NCI-H82 treated with DMSO at 0.1 percent for 48 hours (cell line): ENCODE results near the gene MGST1.
"Not testable (repeated sequence)": the region's sequence is repeated elsewhere in the genome, so short reads cannot be mapped to it uniquely, and the experiment has no call there.

Experiments
- DNase-seq: peaks from one replicate; lab custom pipeline; 2025; ENCODE audit not compliant: unreplicated experiment; lab: John Stamatoyannopoulos, UW

MGST1 gene

DNA sequence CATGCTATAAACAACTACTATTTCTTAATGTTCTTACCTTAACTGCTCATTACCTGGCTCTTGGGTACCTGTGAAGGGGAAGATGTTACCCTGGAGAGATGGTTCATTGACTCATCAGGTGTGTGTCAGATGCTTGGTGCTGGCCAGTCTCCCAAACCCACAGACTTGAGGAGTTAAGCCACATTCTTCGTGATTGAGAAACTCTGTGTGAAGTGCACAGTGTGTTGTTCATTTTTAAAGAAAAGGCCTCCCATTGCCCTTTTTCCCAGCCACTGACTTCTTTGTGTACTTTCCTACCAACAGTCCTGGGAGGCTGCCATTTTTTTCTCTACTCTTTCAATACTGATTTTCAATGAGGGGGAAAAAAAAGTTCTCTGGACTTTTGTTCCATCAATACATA is 3.2 kb downstream of the MGST1 start:
- no peak for DNase-seq

DNA sequence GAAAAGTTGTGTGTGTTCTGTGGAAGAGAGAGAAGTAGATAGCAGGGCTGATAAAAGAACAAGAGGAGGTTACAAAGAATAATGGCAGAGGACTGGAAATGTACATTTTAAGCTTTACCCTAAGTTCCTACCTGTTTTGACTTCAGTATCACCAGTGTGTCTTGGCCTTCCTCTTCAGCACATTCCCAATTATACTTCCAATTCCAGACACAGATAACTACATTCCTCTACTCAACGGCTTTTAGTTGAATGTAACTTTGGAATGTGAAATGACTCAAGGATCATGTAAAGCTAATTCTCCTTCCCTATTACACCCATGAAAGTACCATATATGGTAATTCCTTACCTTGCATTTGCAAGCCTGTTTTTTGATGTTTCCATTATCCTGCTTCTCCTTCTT is 5.0 kb downstream of the MGST1 start:
- DNase-seq: no peak

DNA sequence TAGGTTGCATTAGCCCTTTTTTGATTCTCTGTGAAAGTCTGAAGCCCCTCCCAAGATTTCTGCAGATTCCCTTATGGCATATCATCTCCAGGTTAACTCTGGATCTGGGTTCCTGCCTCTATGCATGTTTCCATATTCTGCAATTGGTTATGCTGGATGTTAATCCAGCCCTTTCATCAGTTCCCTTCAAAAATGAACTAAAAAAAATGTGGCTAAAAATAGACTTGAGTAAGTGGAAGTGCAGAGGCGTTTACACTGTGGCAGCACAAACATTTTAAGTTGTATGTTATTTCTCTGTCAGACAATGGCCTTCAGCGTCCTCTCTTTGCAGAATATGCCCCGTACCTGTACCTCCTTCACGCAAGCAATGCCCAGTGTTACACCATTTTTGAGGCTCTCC is 11.4 kb downstream of the MGST1 start:
- no peak for DNase-seq

- DNase-seq: no peak
Observed at GRCh38 chr12:16359512-16360491, 12.4 kb downstream of the MGST1 start.

DNA sequence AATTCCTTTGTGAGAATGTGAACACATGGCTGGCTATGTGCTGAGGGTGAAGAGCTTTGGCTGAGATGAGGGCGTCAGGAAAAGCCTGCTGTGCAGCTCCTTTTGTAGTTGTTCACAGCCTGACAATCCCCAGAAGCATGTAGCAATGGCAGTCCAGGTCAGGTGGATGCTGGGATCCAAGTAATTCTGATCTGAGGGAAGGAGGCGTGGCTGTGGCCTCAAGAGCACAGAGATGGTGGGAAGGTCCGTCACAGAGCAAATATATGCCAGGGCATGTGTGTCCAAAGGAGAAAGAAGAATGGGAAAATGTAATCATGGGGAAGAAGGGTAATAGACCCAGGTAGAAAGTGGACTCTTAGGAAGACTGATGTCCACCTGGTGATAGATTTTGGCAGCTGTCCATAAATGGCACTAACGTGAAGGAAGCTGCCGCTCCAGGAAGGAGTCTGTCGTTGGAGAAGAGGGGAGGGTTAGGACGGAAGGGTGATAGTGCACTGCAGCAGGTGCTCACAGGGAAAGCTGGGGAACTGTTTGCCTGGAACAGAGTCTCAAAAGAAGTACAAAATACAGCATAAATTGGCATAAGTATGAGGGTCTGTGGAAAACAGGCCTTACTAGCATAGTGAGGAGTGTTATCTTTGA is 13.8 kb downstream of the MGST1 start:
- no peak for DNase-seq

DNA sequence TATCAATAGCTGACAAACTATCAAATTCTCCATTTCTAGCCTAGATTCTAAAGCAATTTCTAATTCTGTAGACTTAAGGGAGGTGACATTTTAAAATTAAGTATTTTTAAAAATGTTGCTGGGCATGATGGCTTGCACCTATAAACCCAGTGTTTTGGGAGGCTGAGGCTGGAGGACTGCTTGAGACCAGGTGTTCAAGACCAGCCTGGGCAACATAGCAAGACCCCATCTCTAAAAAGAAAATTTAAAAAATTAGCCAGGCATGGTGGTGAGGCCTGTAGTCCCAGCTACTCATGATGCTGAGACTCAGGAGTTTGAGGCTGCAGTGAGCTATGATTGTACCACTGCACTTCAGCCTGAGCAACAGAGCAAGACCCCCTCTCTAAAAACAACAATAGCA is 15.1 kb downstream of the MGST1 start:
- no peak for DNase-seq

DNA sequence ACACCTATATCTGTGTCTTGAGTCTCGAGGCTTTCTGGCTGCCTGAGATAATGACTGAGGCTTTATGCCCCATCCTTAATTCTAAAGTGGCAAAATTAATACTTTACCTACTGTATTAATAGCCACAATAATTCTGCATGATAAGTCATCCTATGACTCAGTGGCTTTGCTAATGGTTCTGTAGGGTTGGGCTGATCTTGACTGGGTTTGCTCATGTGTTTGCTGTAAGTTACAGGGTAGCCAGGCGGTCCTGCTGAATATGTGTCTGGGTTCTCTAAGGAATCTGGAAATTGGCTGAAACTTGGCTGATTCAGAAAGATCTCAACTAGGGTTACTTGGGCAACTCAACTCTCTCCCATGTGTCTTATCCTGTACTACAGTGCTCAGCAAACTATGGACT is 21.7 kb downstream of the MGST1 start:
- DNase-seq: no peak

- no peak for DNase-seq
Observed at GRCh38 chr12:16370096-16370495, 22.7 kb downstream of the MGST1 start.

DNA sequence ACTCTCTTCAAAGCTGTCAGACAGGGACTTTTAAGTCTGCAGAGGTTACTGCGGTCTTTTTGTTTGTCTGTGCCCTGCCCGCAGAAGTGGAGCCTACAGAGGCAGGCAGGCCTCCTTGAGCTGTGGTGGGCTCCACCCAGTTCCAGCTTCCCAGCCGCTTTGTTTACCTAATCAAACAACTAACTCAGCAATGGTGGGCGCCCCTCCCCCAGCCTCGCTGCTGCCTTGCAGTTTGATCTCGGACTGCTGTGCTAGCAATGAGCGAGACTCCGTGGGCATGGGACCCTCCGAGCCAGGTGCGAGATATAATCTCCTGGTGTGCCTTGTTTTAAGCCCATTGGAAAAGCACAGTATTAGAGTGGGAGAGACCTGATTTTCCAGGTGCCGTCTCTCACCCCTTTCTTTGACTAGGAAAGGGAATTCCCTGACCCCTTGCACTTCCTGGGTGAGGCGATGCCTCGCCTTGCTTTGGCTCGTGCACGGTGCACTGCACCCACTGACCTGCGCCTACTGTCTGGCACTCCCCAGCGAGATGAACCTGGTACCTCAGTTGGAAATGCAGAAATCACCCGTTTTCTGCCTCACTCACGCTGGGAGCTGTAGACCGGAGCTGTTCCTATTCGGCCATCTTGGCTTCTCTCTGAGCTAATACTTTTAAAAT is 35.3 kb downstream of the MGST1 start:
- DNase-seq: not testable (repeated sequence)

GRCh38 chr12:16384732-16385131 is 37.3 kb downstream of the MGST1 start:
- DNase-seq: no peak

GRCh38 chr12:16385782-16386646 is 38.6 kb downstream of the MGST1 start:
- DNase-seq: peak; percentile 51

- DNase-seq: no peak
Observed at GRCh38 chr12:16387919-16388318, 40.5 kb downstream of the MGST1 start.

DNA sequence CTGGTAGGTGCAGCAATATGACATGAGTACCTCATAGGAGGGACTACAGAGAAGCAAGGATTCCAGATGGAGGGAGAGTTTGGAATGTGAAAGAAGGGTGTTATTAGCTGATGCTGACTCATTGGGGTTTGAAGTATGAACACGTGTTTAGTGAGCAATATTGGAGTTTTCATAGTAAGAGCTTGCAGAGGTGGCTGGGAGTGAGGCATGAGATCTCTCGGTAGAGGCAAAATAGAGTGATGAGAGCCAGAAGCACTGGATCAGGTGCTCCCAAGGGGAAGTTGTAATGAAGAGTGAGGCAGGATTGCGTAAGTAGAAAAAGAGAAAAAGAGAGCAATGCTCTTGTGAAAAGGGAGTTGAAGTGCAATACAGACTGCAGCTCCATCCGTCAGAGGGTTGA is 42.1 kb downstream of the MGST1 start:
- DNase-seq: no peak

DNA sequence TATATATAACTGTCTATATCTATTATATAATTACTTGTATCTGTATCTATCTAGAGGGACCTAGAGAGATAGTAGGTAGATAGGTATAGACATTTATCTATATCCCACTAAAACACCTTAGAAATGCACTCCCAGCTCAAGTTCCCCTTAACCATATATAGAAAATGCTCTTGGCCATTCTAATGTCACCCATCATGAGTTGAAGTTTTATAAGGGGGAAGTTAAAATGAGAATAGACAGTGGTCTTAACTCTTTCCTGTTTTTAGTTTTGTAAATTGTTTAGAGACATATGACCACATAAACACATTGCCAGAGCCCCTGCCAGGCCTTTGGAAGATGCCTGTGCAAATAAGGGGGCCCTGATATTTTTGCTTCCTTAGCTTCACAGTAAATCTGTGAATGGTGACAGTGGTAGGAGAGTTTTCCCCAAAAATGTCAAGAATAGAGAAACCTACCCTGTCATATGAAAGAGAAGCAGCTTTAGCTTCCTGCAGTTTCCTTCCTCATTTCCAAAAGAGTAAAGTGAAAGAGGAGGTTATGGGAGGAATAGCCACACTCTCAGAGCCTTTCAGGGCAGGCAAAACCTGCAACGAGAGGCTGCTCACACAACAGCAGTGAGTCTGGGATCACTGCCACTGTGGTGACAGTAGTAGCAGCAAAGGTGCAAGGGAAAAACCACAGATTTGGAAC is 45.5 kb downstream of the MGST1 start:
- DNase-seq: no peak

- no peak for DNase-seq
Observed at GRCh38 chr12:16399101-16399500, 51.7 kb downstream of the MGST1 start.

GRCh38 chr12:16401835-16402234 is 54.4 kb downstream of the MGST1 start:
- not testable (repeated sequence) for DNase-seq

DNA sequence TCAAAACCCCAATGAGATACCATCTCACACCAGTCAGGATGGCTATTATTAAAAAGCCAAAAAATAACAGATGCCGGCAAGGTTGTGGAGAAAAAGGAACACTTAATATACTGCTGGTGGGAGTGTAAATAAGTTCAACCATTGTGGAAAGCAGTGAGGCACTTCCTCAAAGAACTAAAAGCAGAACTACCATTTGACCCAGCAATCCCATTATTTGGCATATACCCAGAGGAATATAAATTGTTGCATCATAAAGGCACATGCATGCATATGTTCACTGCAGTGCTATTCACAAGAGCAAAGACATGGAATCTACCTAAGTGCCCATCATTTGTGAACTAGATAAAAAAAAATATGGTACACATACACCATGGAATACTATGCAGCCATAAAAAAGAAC is 59.9 kb downstream of the MGST1 start:
- DNase-seq: no peak
